ENCODE measurements around the gene SNRPA.
"Not testable (repeated sequence)": the region's sequence is repeated elsewhere in the genome, so short reads cannot be mapped to it uniquely, and the experiment has no call there.

The SNRPA gene

DNA sequence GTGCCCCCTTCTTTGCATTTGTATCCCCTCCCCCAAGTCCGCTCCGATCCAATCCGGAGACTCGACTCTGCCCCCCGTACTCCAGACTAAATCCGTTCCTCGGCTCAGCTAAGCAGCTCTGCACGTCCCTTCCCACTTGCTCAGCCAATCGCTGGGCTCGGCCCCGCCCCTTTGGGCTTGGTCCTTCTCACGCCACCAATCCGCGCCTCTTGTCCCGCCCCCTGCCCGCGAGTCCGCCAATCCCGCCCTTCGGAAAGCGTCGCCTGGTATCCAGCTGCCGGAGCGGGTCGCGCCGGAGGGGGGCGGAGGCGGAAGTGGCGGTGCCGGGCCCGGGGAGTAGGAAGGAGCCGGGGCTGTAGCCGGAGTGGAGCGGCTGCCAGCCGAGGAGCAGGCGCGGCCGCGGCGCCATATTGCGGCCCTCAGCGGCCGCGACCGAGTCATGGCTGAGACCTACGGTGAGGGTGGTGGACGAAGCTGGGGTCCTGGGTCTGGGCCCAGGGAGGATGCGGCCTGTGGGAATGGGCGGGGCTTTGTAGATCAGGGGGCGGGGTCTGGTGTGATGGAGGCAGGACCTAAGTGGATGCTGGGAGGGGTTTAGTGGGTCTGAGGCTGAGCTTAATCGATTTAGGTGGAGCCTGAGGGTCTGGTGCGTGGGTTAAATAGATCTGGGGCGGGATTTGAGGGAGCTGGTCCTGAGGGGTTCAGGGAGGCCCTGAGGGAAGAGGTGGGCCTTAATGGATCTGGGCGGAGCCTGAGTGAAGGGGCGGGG, 27.1 kb downstream of the SNRPA start, which contains the start of gene RAB4B:
Gene RAB4B (plus strand): TSS at position 311 of the 769 bp plus-strand sequence. CDS start 129 bp downstream, at position 440.
- peak; percentile 99 for DNase-seq

DNA sequence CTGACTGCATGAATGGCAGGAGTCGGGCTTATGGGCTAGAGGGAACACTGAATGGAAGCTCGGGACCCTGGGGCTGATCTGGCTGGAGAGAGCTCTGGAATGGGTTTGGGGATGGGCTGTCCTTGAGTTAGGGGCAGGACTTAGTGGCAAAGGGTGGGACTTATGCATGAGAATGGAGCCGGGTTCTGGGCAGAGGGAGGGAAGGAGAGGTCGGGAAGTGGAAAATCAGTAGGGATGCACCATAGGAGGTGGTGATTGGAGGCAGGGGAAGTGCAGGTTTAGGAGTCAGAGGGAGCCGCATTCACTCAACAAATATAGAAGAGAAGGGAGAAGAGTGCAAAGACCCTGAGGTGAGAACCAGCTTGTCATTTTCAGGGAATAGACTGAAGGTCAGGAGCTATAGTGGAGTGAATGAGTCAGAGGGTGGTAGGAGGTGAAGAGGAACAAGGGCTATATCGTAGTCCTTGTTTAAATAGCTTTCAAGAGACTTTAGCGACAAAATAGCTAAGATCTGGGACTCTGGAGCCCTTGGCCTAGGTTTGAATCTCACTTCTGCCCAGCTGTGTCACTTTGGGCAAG, 27.8 kb downstream of the SNRPA start:
- DNase-seq: no peak

DNA sequence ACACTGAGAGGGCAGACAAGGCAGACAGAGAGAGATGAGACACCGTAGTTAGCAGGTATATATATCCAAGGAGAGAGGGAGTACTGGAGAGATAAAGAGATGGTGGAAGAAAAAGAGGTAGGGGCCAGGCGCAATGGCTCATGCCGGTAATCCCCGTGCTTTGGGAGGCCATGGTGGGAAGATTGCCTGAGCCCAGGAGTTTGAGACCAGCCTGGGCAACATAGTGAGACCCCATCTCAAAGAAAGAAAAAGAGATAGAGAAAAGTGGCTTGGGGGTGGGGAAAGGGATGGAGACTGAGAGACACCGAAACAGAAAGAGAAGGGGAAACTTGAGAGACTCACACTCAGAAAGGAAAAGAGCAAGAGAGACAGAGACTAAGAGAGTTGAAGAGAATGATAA, 29.6 kb downstream of the SNRPA start:
- no peak for DNase-seq

DNA sequence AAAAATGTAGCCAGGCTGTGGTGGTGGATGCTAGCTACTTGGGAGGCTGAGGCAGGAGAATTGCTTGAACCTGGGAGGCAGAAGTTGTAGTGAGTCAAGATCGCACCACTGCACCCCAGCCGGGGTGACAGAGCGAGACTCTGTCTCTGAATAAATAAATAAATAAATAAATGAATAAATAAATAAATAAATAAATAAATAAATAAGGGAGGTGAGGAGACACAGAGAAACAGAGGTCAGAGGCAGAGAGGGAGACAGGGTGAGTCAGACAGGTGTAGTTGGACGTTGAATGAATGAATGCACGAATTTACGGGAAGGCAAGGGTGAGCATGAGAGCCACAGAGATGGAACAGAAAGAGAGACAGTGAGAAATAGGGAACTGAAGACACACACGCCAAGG, 30.1 kb downstream of the SNRPA start:
- DNase-seq: no peak

DNA sequence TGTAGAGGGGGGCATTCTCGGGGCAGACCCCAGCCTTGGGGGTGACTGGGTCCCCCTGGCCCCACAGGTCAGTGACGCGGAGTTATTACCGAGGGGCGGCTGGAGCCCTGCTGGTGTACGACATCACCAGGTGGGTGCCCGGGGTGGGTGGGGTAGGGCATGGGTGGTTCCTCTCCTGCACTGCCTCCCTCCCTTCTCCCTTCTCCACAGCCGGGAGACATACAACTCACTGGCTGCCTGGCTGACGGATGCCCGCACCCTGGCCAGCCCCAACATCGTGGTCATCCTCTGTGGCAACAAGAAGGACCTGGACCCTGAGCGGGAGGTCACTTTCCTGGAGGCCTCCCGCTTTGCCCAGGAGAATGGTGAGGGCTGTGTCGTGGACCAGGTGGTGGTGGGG, 32.7 kb downstream of the SNRPA start:
- DNase-seq: no peak

DNA sequence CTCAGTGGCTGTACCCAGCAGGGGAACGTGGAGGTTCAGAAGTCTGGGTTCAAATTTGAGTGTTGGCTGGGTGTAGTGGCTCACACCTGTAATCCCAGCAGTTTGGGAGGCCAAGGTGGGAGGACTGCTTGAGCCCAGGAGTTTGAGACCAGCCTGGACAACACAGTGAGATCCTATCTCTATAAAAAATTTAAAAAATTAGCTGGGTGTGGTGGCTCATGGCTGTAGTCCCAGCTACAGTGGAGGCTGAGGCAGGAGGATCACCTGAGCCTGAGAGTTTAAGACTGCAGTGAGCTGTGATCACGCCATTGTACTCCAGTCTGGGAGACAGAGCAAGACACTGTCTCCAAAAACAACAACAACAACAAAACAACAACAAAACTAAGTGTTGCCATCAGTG, 33.1 kb downstream of the SNRPA start:
- not testable (repeated sequence) for DNase-seq

DNA sequence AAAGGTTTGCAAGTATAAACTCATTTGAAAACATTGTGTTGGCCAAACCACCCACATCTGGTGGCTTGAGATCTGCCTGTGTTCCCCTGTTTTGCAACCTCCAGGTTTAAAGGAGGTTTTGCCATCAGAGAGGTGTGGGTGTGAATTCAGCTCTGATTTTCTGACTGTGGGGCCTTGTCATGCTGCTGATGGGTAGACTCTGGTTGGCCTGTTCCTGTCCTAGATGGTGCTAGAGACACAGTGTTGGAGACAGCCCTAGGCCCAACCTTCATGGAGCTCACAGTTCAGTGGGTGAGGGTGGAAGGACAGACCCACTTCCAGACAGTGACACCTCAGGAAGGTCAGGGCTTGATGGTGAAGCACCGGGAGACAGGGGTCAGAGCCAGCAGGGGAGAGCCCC, 34.5 kb downstream of the SNRPA start:
- DNase-seq: no peak

DNA sequence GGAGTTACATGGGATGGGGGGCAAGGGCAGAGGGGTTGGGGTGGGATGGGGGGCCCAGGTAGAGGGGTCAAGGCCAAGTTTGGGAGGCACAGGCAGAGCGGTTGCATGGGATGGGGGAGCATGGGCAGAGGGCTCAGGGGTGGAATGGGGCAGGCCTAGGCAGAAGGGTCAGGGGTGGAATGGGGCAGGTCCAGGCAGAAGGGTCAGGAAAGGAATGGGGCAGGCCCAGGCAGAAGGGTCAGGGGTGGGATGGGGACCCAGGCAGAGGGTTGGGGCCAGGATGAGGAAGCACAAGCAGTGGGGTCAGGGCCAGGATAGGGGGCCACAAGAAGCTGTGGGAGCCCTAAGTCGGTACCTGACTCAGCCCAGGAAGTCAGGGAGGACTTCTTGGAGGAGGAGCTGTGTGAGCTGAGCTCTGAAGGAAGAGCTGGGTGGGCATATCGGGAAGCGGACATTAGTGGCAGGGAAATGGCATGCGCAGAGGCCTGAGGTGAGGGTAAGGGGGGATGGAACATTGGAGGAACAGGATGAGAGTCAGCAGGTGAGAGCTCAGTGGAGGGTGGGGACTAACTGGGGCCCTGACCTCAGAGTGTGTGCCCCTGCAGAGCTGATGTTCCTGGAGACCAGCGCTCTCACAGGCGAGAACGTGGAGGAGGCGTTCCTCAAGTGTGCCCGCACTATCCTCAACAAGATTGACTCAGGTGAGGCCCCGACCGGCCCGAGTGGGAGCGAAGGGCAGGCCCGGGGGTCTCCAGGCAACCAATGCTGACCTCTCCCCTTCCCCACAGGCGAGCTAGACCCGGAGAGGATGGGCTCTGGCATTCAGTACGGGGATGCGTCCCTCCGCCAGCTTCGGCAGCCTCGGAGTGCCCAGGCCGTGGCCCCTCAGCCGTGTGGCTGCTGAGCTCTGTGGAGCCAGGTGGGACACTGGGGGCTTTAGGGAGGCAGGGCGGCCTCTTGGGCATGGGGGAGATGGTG, 35.3 kb downstream of the SNRPA start:
- DNase-seq: no peak

DNA sequence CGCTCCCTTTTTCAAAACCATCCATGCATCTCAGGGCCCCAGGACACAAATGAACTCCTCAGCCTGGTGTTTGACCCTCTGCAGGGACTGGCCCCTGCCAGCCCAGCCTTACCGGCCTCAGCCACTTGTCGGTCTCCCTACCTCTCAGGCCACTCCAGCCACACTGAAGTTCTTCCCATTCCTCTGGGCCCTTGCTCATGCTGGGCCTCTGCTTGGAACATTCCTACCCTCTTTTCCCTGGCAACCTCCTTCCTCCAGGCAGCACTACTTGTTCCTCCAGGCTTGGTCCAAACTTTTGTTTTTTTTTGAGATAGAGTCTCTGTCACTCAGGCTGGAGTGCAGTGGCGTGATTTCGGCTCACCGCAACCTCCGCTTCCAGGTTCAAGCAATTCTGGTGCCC, 40.3 kb downstream of the SNRPA start:
- no peak for DNase-seq

DNA sequence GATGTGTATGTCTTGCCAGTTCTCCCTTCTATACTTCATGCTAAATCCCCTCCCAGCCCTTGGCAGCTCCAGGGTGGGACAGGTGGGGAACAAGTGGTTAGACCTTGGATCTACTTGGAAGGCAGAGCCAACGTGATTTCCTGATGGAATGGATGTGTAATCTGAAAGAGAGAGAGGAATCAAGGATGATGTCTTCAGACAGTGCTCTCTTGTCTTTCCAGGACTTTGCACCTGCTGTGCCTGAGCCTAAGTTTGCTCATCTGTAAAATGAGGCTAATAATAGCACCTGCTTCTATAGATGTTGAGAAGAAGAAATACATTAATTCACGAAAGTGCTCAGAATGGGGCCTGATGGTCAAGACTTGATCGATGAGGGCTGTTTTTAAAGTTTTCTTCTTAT, 41.0 kb downstream of the SNRPA start:
- no peak for DNase-seq

DNA sequence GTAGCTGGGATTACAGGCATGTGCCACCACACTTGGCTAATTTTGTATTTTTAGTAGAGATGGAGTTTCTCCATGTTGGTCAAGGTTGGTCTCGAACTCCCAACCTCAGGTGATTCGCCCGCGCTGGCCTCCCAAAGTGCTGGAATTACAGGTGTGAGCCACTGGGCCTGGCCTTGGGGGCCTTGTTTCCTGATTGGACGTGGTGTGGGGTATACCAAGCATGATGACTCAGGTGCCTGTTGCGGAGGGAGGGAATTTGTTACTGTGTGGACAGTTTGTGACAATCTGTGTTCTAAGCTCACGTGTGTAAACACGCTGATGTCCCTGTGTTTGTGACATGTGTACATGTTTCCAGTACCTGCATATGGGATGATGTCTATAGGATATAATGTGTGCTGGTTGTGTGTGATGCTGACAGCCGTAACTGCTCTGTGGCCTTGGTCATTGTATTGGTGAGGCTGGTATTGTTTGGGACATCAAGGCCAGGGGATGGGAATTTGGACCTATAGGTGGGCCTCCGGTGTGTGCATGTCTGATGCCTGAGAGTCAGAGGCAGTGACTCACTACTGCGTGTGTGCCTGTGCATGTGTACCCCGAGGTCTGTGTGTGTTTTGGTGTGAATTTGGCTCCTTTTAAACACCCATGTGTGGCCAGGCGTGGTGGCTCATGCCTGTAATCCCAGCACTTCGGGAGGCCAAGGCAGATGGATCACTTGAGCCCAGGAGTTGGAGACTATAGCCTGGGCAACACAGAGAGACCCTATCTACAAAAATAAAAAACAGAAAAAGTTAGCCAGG, 46.4 kb downstream of the SNRPA start:
- no peak for DNase-seq

DNA sequence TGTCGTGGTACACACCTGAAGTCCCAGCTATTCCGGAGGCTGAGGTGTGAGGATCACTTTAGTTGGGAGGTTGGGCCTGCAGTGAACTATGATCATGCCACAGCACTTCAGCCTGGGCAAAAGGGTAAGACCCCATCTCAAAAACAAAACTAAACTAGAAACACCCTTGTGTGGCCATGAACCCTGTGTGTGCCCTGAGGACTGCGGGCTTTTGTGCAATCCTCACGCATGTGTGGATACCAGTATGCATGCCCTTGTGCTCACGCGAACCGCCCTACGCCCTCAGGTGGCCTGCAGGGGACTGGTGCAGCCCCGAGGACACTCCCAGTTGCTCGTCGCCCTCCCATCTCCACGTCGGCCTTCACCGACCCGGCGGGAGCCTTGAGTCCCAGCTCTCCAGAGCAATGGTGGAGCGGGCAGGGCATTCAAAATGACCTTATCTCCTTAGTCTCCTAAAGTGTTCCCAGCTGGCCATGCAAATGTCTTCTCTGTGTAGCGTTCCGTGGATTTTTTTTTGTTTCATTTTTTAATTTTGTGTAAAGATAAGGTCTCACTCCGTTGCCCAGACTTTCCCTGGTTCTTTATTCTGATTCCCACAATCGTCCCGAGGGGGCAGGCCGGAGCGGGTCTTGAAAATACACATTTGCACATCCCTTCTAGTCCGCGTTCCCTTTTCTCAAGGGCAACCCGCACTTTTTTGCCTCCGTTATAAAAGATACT, 47.1 kb downstream of the SNRPA start:
- no peak for DNase-seq

DNA sequence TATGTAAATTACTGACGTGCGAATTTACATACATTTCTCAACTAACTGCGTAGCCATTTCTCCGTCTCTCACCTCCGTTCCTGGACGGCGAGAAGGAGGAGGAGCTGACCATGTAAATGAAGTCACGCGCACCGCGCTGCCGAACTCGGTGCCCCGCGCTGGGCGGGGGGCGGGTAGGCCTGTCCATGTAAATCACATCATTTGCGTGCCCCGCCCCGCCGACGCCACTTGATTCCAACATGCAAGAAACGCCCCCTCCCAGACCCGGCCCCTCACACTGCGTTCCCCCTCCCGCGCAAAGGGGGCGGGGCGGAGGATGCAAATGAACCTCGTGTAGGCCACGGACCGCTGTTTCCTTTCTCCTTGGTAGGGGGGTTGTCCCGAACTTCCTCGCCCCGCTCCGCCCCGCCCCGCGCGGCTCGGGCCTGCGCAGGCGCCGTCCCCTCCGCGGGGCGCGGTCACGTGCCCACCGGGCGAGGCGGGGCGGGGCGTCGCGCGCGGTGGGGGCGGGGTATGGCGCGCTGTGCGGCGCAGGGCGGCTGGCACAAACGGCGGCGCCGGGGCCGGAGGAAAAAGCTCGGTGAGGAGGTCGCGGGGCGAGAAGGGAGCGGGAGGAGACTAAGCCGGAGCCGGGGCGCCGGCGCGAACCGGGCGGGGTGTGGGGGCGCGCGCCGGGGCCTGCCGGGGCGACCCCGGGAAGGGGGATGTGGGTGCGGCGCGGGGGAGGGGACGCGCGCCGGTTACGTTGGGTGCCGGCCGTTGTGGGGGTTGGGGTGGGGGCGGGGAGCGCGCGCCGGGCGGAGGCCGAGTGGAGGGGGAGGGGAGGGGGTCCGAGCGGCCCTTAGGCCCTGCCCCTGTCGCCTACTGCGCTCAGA, 47.9 kb downstream of the SNRPA start, which contains the start of gene EGLN2:
Gene EGLN2 (plus strand): TSS at position 509 of the 875 bp plus-strand sequence. CDS start 1,382 bp downstream, outside the sequence.
- DNase-seq: peak; percentile 97

DNA sequence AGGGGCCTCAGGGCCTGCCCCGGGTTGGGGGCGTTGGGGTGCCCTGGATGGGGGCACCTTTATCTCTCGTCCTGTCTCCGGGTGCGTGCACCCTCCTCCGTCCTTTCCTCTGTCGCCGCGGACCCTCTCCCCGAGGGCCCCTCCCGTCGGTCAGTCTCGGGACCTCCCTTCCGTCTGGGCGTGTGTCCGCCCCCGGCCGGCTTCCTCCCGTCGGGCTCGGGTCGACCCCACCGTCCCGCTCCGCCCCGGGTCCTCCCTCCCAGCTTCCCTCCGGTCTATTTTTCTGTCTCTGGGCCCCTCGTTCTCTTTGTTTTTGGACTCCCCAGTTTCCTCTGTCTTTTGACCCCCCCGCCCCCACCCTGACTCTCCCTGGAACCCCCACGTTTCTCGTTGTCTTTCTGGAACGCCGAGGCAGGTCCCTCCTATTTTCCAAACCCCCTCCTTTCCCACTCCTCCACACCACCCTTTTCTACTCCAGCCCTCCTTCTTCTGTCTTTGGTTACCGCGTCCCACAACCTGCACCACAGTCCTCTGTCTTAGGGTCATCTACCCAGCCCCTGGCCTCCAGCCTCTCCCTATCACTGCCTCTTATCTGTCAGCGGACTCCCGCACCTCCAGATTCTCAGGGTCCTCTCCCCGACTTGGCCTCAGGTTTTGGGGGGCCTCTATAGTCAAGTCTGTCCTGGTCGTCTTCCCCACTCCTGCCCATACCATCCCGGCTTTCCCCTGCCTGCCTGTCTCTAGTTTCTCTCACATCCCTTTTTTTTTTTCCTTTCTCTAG, 48.7 kb downstream of the SNRPA start:
- DNase-seq: no peak

DNA sequence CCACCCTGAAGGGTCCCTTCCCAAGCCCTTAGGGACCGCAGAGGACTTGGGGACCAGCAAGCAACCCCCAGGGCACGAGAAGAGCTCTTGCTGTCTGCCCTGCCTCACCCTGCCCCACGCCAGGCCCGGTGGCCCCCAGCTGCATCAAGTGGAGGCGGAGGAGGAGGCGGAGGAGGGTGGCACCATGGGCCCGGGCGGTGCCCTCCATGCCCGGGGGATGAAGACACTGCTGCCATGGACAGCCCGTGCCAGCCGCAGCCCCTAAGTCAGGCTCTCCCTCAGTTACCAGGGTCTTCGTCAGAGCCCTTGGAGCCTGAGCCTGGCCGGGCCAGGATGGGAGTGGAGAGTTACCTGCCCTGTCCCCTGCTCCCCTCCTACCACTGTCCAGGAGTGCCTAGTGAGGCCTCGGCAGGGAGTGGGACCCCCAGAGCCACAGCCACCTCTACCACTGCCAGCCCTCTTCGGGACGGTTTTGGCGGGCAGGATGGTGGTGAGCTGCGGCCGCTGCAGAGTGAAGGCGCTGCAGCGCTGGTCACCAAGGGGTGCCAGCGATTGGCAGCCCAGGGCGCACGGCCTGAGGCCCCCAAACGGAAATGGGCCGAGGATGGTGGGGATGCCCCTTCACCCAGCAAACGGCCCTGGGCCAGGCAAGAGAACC, 49.5 kb downstream of the SNRPA start:
- no peak for DNase-seq

DNA sequence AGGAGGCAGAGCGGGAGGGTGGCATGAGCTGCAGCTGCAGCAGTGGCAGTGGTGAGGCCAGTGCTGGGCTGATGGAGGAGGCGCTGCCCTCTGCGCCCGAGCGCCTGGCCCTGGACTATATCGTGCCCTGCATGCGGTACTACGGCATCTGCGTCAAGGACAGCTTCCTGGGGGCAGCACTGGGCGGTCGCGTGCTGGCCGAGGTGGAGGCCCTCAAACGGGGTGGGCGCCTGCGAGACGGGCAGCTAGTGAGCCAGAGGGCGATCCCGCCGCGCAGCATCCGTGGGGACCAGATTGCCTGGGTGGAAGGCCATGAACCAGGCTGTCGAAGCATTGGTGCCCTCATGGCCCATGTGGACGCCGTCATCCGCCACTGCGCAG, 50.0 kb downstream of the SNRPA start:
- DNase-seq: no peak

DNA sequence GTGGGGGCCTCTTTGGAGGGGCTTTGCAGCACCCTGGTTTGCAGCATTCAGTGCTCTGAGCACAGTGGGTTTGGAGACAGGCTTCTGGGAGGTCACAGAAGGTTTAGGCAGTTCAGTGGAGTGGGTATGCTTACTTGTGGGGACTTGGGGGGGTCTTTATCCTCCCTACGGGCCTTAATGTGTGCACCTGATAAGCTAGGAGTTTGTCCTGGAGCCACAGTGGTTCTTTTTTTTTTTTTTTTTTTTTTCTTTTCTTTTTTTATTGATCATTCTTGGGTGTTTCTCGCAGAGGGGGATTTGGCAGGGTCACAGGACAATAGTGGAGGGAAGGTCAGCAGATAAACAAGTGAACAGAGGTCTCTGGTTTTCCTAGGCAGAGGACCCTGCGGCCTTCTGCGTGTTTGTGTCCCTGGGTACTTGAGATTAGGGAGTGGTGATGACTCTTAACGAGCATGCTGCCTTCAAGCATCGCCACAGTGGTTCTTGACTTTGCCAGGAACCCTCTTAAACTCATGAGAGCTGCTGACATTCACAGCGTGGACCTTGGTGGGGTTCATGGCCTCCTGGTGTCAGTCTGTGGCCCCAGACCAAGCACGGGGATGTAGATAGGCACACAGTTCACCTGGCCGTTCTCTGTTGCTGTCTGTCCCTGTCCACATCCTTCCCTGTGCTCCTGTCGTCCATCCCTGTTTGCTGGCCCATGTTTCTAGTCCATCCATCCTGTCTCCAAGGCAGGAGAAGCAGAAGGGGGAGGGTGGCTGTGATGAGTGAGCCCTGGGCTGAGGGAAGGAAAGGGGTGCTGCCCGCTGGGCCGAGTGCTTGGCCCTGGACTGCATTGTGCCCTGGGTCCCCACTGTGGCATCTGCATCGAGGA, 50.7 kb downstream of the SNRPA start:
- DNase-seq: no peak

Data from NCI-H524 treated with DMSO at 0.1 percent for 48 hours (cell line).